Panc1 (cell line): ENCODE results near the gene GALNT9. TPM values are rescaled to one million over a fixed set of nuclear protein-coding genes. Genes with fewer than 3 reads are reported as not detected.

Experiments used
- ATAC-seq: fragments of 200-7000 bp; cut with Tn5 transposase; 2 replicates; pipeline ENCODE4 v1.9.1; 2020; ENCODE audit warnings: mild to moderate bottlenecking, moderate library complexity
- BruUV-seq: library from RNA; stranded (reverse); fragments of 400-500 nt; replicated peaks from 2 replicates; lab custom pipeline; 2021; lab: Mats Ljungman, UMichigan
- CTCF ChIA-PET: fragments of 300-600 bp; sonication (Branson Sonifier 250); formaldehyde crosslinking; loops from one replicate; lab custom pipeline; 2022; ENCODE audit warnings: antibody characterized with exemption; lab: Charles Lee
- POLR2A ChIA-PET: fragments of 300-600 bp; sonication (Branson Sonifier 250); formaldehyde crosslinking; loops from one replicate; lab custom pipeline; 2022; ENCODE audit warnings: antibody characterized with exemption; lab: Charles Lee
- DNase-seq: peaks from one replicate; pipeline ENCODE4 v3.0.0-alpha.2; 2010; ENCODE audit warnings: low read depth, low spot score
- H3K27ac ChIP-seq: 2 replicates; pipeline ENCODE4 v1.5.1; 2011; ENCODE audit warnings: mild to moderate bottlenecking, low read length, inconsistent platforms
- H3K27me3 ChIP-seq: fragments of 200-500 bp; sonication (Bioruptor generic); 2 replicates; pipeline ENCODE4 v1.6.0; 2014; ENCODE audit warnings: low read length, inconsistent platforms; ENCODE audit not compliant: control insufficient read depth, insufficient read depth
- H3K36me3 ChIP-seq: fragments of 200-500 bp; sonication (Bioruptor generic); 2 replicates; pipeline ENCODE4 v1.5.1; 2014; ENCODE audit warnings: inconsistent platforms, mild to moderate bottlenecking, low read length, moderate library complexity; ENCODE audit not compliant: control insufficient read depth, insufficient read depth
- H3K4me1 ChIP-seq: 2 replicates; pipeline ENCODE4 v1.5.1; 2011; ENCODE audit warnings: inconsistent platforms, mild to moderate bottlenecking, low read length, moderate library complexity; ENCODE audit not compliant: control insufficient read depth, insufficient read depth
- H3K4me3 ChIP-seq, 2 experiments: 2 replicates each; pipeline ENCODE4 v1.5.1; 2011 to 2012; ENCODE audit warnings: low read depth in 2 of 2, low read length in 2 of 2, mild to moderate bottlenecking in 2 of 2, inconsistent platforms in 1 of 2, moderate library complexity in 1 of 2
- H3K9me3 ChIP-seq: fragments of 200-500 bp; sonication (Bioruptor generic); 2 replicates; pipeline ENCODE4 v1.5.1; 2014; ENCODE audit warnings: low read depth, mild to moderate bottlenecking, inconsistent platforms, low read length, moderate library complexity; ENCODE audit not compliant: control insufficient read depth, insufficient read depth
- POLR2AphosphoS5 ChIP-seq: IDR thresholded peaks from 2 replicates; pipeline ENCODE4 v1.6.1; 2012; ENCODE audit warnings: mild to moderate bottlenecking, low read depth, low read length, moderate library complexity
- SIN3A ChIP-seq: IDR thresholded peaks from 2 replicates; pipeline ENCODE4 v1.6.1; 2012; ENCODE audit warnings: low read depth, mild to moderate bottlenecking, low read length, moderate library complexity, borderline replicate concordance; ENCODE audit not compliant: insufficient read depth
- TCF7L2 ChIP-seq: IDR thresholded peaks from 2 replicates; pipeline ENCODE4 v1.6.1; 2011; ENCODE audit warnings: mild to moderate bottlenecking, low read depth, low read length, inconsistent platforms
- in situ Hi-C: cut with HindIII; loops from 2 replicates; pipeline ENCODE4 v1.10.0; 2016; ENCODE audit warnings: low sequenced_read_pairs, low pct_unique_long_range_greater_than_20kb
- intact Hi-C: fragments of 100-400 bp; cut with micrococcal nuclease; formaldehyde crosslinking; loops from one replicate; pipeline ENCODE4 v1.10.0; 2022; ENCODE audit not compliant: unreplicated experiment
- total RNA-seq: library from RNA; stranded (reverse); gene quantifications from one replicate; pipeline ENCODE4 v1.2.1, GENCODE V29; 2021; ENCODE audit not compliant: unreplicated experiment
- TF ChIP-seq, protein P1 (sequence below): fragments of 450-650 bp; IDR thresholded peaks from 2 replicates; pipeline ENCODE4 v1.5.1; 2017; ENCODE audit warnings: mild to moderate bottlenecking
- TF ChIP-seq, protein P2 (sequence below), 2 experiments: IDR thresholded peaks; 2 replicates each; pipeline ENCODE4 v1.6.1; 2011 to 2012; ENCODE audit warnings: low read depth in 2 of 2, control low read depth in 1 of 2, low read length in 1 of 2, mild to moderate bottlenecking in 1 of 2, moderate library complexity in 1 of 2; ENCODE audit not compliant: insufficient read depth in 1 of 2

Gene GALNT9
- total RNA-seq, 1 experiment from 2014 or later = 0.33 TPM

GRCh38 chr12:132249689-132250478, 79.5 kb downstream of the GALNT9 start:
- H3K9me3 ChIP-seq = no peaks in the 10 kb centered on the region
- no peak overlapping the region for H3K27ac ChIP-seq
- no peak for ATAC-seq
- TF ChIP-seq TCF7L2 (no peak), POLR2AphosphoS5 (no peak), SIN3A (no peak)
- TF ChIP-seq, protein P1, sequence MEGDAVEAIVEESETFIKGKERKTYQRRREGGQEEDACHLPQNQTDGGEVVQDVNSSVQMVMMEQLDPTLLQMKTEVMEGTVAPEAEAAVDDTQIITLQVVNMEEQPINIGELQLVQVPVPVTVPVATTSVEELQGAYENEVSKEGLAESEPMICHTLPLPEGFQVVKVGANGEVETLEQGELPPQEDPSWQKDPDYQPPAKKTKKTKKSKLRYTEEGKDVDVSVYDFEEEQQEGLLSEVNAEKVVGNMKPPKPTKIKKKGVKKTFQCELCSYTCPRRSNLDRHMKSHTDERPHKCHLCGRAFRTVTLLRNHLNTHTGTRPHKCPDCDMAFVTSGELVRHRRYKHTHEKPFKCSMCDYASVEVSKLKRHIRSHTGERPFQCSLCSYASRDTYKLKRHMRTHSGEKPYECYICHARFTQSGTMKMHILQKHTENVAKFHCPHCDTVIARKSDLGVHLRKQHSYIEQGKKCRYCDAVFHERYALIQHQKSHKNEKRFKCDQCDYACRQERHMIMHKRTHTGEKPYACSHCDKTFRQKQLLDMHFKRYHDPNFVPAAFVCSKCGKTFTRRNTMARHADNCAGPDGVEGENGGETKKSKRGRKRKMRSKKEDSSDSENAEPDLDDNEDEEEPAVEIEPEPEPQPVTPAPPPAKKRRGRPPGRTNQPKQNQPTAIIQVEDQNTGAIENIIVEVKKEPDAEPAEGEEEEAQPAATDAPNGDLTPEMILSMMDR = no peak
- TF ChIP-seq, protein P2, sequence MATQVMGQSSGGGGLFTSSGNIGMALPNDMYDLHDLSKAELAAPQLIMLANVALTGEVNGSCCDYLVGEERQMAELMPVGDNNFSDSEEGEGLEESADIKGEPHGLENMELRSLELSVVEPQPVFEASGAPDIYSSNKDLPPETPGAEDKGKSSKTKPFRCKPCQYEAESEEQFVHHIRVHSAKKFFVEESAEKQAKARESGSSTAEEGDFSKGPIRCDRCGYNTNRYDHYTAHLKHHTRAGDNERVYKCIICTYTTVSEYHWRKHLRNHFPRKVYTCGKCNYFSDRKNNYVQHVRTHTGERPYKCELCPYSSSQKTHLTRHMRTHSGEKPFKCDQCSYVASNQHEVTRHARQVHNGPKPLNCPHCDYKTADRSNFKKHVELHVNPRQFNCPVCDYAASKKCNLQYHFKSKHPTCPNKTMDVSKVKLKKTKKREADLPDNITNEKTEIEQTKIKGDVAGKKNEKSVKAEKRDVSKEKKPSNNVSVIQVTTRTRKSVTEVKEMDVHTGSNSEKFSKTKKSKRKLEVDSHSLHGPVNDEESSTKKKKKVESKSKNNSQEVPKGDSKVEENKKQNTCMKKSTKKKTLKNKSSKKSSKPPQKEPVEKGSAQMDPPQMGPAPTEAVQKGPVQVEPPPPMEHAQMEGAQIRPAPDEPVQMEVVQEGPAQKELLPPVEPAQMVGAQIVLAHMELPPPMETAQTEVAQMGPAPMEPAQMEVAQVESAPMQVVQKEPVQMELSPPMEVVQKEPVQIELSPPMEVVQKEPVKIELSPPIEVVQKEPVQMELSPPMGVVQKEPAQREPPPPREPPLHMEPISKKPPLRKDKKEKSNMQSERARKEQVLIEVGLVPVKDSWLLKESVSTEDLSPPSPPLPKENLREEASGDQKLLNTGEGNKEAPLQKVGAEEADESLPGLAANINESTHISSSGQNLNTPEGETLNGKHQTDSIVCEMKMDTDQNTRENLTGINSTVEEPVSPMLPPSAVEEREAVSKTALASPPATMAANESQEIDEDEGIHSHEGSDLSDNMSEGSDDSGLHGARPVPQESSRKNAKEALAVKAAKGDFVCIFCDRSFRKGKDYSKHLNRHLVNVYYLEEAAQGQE (IDR thresholded peaks at IDR 0.05; ENCODE audit: insufficient read depth in 1 of 2, low read depth in 2 of 2, low read length in 1 of 2) = no peak
- in situ Hi-C loops (no loop called here), intact Hi-C loops (no loop called here)
- no peaks in the 10 kb centered on the region; the same call in 1 of the 2 replicates for H3K36me3 ChIP-seq
- ChIA-PET CTCF (no interaction called here), POLR2A (no interaction called here)
- no TSS peak for BruUV-seq
- no peaks in the 10 kb centered on the region for H3K4me1 ChIP-seq
- H3K4me3 ChIP-seq = no peak overlapping the region
- no peaks in the 10 kb centered on the region for H3K27me3 ChIP-seq
- DNase-seq = no peak

DNA sequence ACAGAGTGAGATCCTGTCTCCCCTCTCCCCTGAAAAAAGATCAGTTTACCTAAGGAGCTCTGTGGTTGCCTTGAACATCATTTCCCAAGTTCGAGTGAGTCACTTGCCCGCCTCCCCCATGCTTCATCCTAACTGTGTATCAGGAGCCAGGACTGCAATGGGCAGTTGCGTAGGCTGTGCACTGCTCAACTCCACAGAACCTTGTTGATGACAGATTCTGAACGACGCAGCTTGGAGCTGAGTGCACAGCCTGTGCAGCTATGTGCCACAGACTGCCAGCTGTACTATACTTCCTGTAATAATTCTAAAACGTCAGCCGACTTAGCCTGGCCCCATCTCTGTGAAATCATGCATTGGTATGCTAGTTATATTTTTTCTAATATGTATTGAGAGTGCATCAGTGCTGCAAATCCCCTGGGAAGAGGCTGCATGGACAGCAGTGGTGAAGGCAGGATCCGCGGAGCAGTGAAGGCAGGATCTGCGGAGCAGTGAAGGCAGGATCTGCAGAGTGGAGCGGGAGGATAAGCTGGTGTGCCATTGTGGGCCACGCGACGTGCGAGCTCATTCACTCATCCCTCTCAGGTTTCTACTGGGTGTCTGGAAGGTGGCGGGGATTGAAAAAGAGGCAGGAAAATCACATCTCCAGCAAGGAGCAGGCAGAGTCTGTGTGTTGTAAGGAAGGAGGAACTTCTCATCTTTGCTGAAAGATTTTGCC, 80.8 kb downstream of the GALNT9 start:
- ChIA-PET CTCF (interaction anchor here (1.1 kb wide), 1 partner anchor 30 kb away, joined by 5 read pairs; no protein-coding TSS in a partner anchor), POLR2A (no interaction called here)
- H3K36me3 ChIP-seq = no peaks in the 10 kb centered on the region
- ATAC-seq (no peak), DNase-seq (no peak)
- H3K27ac ChIP-seq = no peak overlapping the region
- no TSS peak for BruUV-seq
- TF ChIP-seq, protein P2 (IDR thresholded peaks at IDR 0.05; ENCODE audit: insufficient read depth in 1 of 2, low read depth in 2 of 2, low read length in 1 of 2) = no peak
- TF ChIP-seq, protein P1 = no peak
- no peak for TF ChIP-seq SIN3A
- TF ChIP-seq TCF7L2 = no peak
- no peak for TF ChIP-seq POLR2AphosphoS5
- intact Hi-C loops (no loop called here), in situ Hi-C loops (no loop called here)
- no peaks in the 10 kb centered on the region for H3K4me1 ChIP-seq
- H3K27me3 ChIP-seq = no peaks in the 10 kb centered on the region
- no peak overlapping the region for H3K4me3 ChIP-seq
- H3K9me3 ChIP-seq = no peaks in the 10 kb centered on the region
